Brain microvascular endothelial cell (primary cell): Measurements from ENCODE around the gene CHMP1A.

ENCODE experiments used
- DNase-seq: peaks from one replicate; pipeline ENCODE4 v3.0.0-alpha.2; 2020
- H3K27ac ChIP-seq: fragments of 250-450 bp; sonication (Bioruptor Pico); 2 replicates; pipeline ENCODE4 v1.5.1; 2020; ENCODE audit warnings: mild to moderate bottlenecking, moderate library complexity
- H3K27me3 ChIP-seq: fragments of 250-450 bp; sonication (Bioruptor Pico); replicated peaks from 2 replicates; pipeline ENCODE4 v1.5.1; 2020; ENCODE audit warnings: mild to moderate bottlenecking
- H3K36me3 ChIP-seq: fragments of 250-450 bp; sonication (Bioruptor Pico); replicated peaks from 2 replicates; pipeline ENCODE4 v1.5.1; 2020; ENCODE audit warnings: mild to moderate bottlenecking
- H3K4me3 ChIP-seq: 2 replicates; pipeline ENCODE4 v1.5.1; 2011; ENCODE audit warnings: low read depth, mild to moderate bottlenecking, control low read depth, low read length, moderate library complexity
- CTCF ChIP-seq: IDR thresholded peaks from 2 replicates; pipeline ENCODE4 v1.5.1; 2011; ENCODE audit warnings: low read depth, mild to moderate bottlenecking, moderate library complexity, low read length, control low read depth, inconsistent platforms; ENCODE audit errors: missing control alignments
- in situ Hi-C: cut with HindIII; loops from 2 replicates; pipeline ENCODE4 v1.10.0; 2017; ENCODE audit warnings: low sequenced_read_pairs, low pct_ligation_motif_present

CHMP1A gene

GRCh38 chr16:89613231-89613953 lies 44.1 kb downstream of the CHMP1A start, which contains the start of gene DPEP1:
Gene DPEP1, plus strand, starts transcription at chr16:89613642. Its CDS starts 16,769 bp downstream, at chr16:89630411.
- no peak for TF ChIP-seq CTCF
- in situ Hi-C loops, result no loop called here
- H3K27me3 ChIP-seq, result no peaks in the 10 kb centered on the region
- H3K36me3 ChIP-seq, result no peaks in the 10 kb centered on the region
- H3K27ac ChIP-seq, result no peak within 1 kb of the TSS
- no peak within 1 kb of the TSS for H3K4me3 ChIP-seq
- no peak for DNase-seq

GRCh38 chr16:89612415-89613166 lies 44.9 kb downstream of the CHMP1A start:
- H3K36me3 ChIP-seq, result no peaks in the 10 kb centered on the region
- H3K27ac ChIP-seq, result no peak overlapping the region
- DNase-seq, result no peak
- H3K27me3 ChIP-seq, result no peaks in the 10 kb centered on the region
- no peak for TF ChIP-seq CTCF
- in situ Hi-C loops, result no loop called here
- H3K4me3 ChIP-seq, result no peak overlapping the region

GRCh38 chr16:89610108-89610453 lies 47.4 kb downstream of the CHMP1A start:
- Histone ChIP-seq H3K27me3 (no peaks in the 10 kb centered on the region), H3K4me3 (no peak overlapping the region)
- no peak for TF ChIP-seq CTCF

GRCh38 chr16:89607937-89608740 lies 49.4 kb downstream of the CHMP1A start:
- H3K4me3 ChIP-seq, result no peak overlapping the region
- in situ Hi-C loops, result no loop called here

More at GRCh38 chr16:89610108-89610453, 47.4 kb downstream of the CHMP1A start:
- in situ Hi-C loops, result no loop called here
- no peak for DNase-seq
- no peaks in the 10 kb centered on the region for H3K36me3 ChIP-seq
- no peak overlapping the region for H3K27ac ChIP-seq

GRCh38 chr16:89607453-89607852 lies 50.1 kb downstream of the CHMP1A start:
- H3K27me3 ChIP-seq, result no peaks in the 10 kb centered on the region
- H3K36me3 ChIP-seq, result no peaks in the 10 kb centered on the region
- no peak for TF ChIP-seq CTCF
- H3K27ac ChIP-seq, result no peak overlapping the region
- H3K4me3 ChIP-seq, result no peak overlapping the region
- in situ Hi-C loops, result no loop called here
- DNase-seq, result no peak

More at GRCh38 chr16:89607937-89608740, 49.4 kb downstream of the CHMP1A start:
- H3K27ac ChIP-seq, result no peak overlapping the region
- H3K27me3 ChIP-seq, result no peaks in the 10 kb centered on the region
- DNase-seq, result no peak
- TF ChIP-seq CTCF, result no peak
- H3K36me3 ChIP-seq, result no peaks in the 10 kb centered on the region
